Measurements from ENCODE around the gene ZNF319. TPM values are rescaled to one million over a fixed set of nuclear protein-coding genes. Genes with fewer than 3 reads are reported as not detected.

The ZNF319 gene
- total RNA-seq = 8.5 TPM

GRCh38 chr16:57999971-58000705, at the start of gene ZNF319:
Gene ZNF319 (minus strand): TSS chr16:58000672. CDS start chr16:57998265, 2,407 bp downstream.

DNA sequence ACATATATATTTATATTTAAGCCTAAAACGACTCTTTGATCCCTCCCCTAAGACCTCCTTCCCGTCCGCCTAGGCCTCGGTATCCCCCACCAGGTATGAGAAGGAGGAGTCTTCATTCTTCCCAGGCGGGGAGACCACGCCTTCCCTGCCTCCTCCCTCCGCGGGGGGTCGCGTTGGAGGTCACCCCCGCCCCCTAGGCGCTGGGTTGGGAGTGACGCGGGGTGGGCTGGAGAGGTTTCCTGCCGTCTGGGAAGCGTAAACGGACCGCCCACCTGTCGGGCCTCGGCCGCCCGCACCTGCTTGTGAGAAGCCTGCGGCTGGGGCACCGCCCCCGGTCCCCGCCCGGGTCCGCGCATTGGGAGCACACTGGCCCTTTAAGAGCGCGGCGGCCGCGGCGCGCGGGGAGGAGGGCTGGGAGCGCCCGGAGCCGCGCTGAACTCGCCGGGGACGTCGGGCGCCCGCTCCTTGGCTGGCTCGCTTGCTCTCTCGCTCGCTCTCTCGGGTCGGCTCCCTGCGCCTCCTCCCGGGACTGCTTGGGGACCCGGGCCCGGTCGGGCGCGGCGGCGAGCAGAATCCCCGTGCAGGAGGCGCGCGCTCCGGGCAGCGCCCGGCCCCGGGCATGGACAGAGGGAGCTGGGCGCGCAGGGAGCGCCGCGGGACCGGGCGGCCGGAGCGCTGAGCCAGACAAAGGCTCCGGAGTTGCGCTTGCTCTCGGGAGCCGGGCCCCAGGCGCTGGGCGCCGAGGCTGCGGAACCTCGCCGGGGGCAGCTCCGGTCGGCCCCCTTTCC, 25.1 kb upstream of the ZNF319 start, which contains the start of gene MMP15:
Gene MMP15, plus strand, starts transcription at position 404 of the 788 bp plus-strand sequence. CDS start 597 bp downstream, outside the sequence.

GRCh38 chr16:58000706-58001676, 519 bp upstream of the ZNF319 start, which contains the start of gene USB1:
Gene USB1 (plus strand): TSS chr16:58001407. CDS start chr16:58001484, 77 bp downstream.

GRCh38 chr16:57970970-57971369, 29.5 kb downstream of the ZNF319 start, which contains the start of gene CNGB1:
Gene CNGB1 (minus strand): TSS chr16:57971128. CDS start chr16:57967286, 3,842 bp downstream.

Other genes starting within 250 kb of the ZNF319 start
- gene KIFC3, start 198.2 kb downstream of the ZNF319 start, total RNA-seq = 59.5 TPM
- gene CNGB1, start 29.5 kb downstream of the ZNF319 start, total RNA-seq = not detected
- gene USB1, start 735 bp upstream of the ZNF319 start, total RNA-seq = 11.6 TPM
- 13.8 TPM for gene MMP15, start 25.1 kb upstream of the ZNF319 start, total RNA-seq
- gene CFAP20, start 128.7 kb upstream of the ZNF319 start, total RNA-seq = 83.9 TPM
- gene CSNK2A2, start 197.4 kb upstream of the ZNF319 start, total RNA-seq = 37.9 TPM

Data from parietal lobe (tissue), 1 donor.